NCI-H526 (cell line): ENCODE measurements around the gene PHF14.

Experiments
- DNase-seq, 2 experiments: peaks; one replicate each; lab custom pipeline; 2025; lab: John Stamatoyannopoulos, UW

The PHF14 gene

DNA sequence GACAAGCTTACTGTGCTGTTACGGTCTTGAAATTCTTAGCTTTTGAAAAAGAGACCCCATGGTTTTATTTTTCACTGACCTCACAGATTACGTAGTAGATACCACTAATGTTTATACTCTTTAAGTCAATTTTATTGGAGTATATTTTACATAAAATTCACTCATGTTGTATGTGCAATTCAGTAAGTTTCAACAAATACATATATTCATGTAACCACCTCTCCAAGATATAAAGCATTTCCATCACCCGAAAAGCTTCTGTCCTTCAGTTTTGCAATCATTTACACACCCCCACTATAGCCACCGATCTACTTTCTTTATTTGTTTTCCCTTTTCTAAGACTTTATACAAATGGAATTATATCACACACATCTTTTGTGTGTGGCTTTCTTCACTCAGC, 199.2 kb downstream of the PHF14 start:
- DNase-seq: no peak

DNA sequence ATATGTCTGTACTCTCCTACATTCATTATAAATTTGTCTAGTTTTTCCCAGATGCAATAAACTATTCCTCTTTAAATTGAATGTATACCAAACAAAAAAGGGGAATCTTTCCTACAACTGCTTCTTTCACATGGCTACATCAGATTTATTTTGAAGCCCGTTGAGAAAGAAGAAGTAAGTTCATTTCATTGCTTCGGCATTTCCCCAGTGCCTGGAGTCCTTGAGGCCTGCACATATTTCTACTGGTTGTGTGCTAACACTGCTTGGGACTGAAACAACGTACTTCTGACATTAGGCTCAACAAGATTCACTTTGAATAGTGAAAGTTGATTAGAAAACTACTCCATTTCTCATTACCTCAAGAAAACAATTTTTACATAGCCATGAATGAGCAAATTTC, 201.7 kb downstream of the PHF14 start:
- DNase-seq: no peak

DNA sequence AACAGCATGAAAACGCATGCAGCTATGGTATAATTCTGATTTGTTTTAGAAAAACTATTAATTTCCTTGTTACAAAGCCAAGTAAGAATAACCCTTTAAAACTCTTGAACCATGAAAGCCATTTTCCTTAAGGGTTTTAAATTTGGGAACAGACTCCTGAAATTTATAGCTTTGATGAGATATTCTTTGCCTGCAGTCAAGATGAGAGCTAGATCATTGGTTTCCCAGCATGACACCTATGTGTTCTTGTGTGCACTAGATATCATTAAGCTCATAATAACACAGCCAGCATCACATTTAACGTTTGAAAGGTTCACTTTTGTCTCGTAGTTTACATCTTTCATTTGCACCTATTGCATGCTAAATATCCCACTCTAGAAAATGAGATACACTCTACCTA, 202.2 kb downstream of the PHF14 start:
- DNase-seq: no peak

DNA sequence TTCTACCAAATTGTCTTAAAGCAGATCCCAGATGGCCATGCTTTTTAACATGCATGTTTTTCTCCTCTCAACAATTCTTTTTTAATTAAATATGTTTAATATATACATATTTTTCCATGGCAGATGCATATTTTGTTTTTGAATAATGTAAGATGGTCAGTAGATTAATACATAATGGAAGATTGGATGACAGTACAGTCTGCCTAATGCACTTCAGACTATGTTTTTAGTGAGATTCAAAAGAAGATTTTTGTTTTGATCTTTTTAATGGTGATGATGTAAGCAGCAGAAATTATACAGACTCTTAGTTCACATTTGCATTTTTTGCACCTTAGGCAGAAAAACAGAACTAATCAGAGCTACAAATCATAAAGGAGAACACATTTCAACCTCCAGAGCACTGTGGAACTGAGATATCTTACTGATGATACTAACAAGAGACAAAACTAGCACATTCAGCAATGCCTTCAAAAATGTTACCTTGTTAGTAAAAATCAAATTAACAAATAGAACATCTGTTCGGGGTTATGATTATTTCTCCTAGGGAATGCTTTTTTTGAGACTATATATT, 203.4 kb downstream of the PHF14 start:
- DNase-seq: no peak

DNA sequence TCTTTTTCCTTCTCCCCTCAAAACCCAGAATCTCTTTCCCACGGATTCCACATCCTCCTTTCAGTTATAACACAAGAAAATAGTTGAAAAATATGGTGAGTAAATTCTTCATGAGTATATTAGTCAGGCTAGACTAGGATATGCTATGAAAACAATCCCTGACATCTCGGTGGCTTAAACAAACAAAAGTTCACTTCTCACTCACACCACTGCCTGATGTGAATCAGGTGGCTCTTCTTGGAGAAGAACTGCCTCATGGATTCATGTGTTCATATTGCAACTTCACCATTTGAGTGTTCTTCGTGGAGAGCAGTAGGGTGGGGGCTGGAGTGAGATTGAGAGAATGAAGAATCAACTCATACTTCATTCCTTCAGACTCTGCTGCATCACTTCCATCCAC, 204.1 kb downstream of the PHF14 start:
- DNase-seq: no peak

DNA sequence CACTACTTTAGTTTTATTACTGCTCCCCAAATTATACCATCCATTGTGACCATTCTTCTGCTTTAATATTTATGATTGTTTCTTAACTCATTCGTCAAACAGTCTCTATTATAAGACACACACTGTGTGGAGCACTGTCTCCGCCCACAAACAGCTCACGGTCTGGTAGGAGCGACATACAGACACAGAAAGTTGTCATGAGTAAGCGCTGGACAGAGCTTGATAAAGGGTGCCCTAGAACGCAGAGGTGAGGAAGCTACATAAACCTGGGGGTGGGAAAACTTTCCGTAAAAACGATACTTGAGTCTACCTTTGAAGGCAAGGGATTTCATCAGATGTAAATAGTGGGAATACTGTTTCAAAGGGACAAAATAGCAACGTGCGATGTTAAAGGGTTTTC, 207.9 kb downstream of the PHF14 start:
- DNase-seq: no peak

DNA sequence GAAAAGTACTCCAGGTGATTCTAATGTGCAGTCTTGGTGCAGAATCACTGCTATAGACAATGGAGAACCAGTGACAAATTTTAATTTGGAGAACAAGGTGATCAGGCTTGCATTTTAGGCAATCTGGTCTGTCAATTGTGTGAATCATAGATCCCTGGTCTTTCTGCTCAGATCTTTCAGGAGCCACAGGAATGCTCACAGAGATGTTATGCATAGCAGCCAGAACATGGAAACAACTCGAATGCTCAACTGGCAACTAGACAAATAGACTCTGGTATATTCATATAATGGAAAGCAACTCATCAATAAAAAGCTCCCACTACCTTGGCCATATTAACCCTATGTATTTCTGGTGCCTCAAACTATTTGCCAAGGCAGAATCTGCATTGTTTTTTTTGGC, 209.1 kb downstream of the PHF14 start:
- DNase-seq: no peak

DNA sequence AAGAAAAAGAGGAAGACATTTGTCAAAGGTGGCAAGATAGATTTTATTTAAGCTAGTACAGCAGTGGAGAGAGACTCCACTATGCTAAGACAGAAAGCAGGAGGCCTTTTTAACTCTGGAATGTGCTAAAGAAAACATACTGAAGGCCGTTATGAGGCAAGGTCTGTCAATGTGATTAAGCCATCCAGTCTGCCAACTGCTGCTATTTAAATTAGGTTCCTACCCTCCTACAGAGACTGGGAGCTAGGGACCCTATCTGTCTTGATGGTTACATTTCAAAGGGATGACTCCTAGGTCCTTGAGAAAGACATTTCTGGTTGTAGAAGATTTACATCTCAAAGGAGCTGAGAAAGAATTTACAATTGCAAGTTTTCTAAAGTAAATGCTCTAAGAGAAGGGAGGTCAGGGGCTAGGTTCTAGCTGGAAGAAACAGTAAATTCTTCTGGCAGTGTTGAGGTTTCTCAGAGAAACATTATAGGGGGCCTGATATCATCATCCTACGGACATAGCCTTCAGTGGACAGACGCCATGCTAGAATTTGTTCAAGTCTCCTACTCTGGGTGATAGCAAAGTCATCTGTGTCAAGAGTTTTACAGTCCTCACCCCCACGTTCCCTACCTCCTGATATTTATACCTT, 211.6 kb downstream of the PHF14 start:
- DNase-seq: no peak

DNA sequence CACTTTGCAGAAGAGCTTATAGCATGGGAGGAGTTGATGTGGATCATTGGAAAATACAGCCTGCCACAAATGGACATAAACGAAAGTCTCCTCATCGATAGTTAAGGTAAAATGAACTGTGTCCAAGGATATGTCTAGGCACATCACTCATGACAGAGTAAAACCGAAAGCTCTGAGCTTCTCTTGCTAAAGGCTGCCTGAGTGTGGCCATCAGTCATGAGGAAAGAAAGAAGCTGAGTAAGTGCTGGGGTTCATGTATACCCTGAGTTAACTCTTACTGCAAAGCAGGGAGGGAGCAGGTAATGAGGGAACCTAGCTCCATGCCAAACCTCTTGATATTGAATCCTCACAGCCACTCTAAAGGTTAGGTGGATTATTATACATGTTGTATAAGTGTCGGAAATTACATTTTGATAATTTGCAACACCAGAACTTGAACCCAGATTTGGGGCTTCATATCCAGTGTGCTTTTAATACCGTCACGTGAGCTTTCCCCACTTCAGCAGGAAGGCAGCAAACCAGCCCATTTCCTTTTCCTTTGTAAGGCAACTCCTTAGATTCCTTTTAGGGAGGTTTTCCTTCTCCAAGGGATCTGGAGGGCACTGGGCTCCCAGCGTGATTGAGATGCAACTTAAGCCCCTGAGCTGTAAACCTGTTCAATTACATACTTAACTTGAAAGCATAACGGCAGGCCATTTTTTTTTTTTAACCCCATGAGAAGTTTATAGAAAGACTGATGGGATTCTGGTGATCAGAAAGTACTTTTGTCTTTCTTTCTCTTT, 215.0 kb downstream of the PHF14 start:
- no peak for DNase-seq

DNA sequence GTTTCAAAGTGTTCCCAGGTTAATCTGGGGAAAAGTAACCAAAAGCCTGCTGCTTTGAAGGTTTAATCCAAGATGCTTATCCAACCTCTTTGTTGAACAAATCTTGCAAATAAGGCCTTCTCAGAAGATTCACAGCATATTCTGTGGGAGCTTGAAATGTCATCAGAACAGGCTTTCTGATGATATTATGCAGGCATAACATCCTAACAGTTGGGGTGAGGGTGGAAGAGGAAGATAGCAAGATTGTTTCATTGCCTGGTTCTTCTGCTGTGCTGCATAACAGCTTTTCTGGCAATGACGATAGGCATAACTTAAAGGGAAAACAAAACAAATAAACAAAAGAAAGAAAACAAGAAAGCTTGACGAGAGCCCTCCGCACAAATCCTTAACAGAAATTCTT, 217.4 kb downstream of the PHF14 start:
- DNase-seq: no peak

DNA sequence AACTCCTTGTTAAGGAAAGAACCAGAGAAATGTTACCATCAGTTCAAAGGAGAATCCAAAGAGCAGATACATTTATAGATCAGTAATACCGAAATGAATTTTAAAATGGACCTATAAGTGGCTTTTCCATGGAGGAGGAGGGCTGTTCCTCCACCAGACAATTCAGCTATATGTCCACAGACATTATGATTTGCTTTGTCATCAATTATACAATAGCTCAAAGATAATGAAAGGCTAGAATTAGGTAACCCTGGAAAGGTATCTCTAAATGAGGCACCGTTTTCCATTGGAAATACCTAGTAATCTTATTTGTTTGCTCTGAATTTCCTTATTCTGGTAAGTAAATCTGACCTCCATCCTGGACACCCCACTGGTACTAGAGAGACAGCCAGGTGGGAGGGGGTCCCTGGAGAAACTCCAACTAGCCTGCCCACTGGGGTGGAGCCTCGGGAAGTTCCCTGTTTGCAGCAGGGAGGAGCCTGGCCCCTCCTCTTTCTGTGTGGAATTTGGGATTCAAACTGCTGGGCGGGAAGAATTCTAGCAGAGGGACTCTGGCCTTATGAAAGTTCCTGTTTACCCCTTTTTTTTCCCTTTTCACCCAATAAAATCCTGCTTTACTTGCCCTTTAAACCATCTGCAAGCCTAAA, 218.0 kb downstream of the PHF14 start:
- no peak for DNase-seq

DNA sequence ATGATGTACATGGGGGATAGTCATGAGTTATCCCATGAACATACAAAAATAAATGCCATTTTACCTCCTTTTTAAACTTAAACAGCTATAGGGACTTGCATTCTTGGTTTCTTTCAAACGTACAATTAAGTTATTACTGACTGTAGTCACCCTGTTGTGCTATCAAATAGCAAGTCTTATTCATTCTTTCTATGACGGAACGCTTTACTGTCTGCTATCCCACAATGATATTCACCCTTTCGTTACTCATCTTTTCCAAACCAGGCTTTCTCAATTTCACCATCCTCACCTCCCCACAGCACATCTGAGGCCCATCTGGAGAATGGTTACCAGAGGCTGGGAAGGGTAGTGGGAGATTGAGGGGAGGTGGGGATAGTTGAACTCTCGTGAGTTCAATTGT, 218.8 kb downstream of the PHF14 start:
- no peak for DNase-seq

DNA sequence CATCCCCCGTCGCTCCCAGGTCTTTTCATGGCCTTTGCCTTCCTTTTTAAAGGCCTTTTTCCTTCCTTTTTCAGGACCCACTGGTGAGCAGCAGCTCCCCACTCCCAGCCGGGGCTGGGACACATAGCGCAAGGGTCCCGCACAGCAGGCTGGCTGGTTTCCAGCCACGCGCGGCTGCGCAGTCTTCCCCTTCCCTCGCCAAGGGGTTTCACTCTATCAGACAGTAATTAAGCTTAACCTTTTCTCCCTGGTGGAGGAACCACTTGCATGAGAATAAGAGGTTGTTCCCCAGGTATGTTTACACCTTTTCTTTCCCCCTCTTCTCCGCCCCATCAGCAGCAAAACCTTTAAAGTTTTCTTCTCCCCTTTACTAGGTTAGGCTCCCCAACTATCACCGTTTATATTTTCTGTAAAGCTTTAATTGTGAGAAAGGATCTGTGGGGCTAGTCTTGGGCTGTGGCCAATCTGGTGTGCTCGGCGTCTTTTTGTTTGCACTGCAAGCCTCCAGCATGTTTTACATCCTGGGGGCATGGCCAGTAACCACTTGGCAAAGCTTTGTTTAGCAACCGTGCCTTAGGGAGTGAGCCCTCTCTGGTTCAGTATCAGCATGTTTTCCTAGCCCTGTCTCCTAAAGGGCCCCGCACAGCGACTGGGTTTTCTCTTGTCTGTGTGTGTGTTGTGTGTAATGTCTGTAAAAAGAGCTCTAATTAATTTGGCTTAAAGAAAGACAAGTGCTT, 219.6 kb downstream of the PHF14 start:
- no peak for DNase-seq

DNA sequence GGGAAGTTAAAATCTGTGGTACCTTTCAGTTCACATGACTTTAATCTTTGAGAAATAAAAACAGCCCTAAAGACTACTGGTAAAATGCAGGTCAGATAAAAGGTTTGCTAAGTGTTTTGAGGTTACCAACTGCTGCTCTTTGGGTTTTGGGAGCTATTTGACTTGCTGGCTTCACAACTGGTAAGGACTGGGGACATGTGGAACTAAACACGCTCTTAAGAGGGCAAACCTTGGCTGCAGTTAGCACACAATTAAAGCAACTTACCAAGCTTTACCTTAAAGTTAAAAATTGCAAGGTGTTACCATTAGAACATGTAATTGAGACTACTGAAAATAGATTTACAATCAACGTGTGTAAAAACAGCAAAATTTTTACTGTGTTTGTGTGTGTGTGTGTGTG, 220.2 kb downstream of the PHF14 start:
- no peak for DNase-seq

DNA sequence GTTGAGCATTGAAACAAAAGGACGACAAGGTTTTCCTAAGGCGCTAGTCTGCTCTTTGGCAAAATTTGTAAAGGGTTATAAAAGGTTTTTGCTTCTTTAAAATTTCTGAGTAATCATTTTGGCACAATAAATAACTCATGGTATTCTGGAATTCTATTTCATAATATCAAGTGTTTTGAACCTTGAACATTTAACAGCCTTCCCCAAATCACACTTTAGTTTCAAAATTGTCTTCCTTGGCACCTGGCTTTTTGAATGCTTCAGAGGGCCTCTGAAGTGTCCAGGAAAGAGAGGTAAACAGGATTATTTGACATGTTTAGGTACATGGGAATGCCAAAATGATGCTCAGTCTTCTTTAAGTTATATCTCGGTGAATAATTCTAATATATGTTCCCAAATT, 220.8 kb downstream of the PHF14 start:
- DNase-seq: no peak

DNA sequence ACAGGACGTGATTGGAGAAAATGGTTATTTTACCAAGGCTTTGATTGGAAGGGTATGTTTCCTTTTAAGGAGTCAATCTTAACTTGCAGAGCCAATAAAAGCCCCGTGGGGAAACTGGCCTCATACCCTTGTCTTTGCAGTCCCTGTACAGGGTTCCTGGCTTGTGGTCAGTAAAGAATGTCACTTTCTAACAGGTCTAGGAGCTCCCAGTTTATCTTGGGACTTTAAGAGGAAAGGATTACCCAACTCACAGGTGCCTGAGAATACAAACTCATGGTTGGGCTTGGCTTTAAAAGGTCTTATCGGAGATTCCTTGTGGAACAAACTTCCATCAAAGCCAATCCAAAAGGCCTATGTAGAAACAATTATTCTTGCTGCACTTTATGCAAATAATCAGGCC, 221.8 kb downstream of the PHF14 start:
- no peak for DNase-seq

DNA sequence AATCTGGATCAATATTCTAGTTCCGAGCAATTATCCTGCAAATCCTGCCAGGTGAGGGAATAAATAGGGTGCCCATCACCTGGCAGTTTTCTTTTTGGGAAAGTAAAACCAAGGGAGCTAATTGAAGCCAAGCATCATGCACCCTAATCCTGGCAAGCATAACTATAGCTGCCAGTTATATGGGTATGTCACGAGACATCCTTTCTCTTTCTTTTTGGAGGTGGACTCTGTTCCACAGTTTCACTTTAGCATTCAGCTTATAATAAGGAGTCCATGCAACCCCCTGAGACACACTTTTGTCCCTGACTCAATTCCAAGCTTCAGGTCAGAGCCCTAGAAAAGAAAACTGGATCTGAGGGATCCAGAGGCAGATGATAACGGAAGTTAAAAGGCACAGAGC, 222.5 kb downstream of the PHF14 start:
- DNase-seq: no peak

DNA sequence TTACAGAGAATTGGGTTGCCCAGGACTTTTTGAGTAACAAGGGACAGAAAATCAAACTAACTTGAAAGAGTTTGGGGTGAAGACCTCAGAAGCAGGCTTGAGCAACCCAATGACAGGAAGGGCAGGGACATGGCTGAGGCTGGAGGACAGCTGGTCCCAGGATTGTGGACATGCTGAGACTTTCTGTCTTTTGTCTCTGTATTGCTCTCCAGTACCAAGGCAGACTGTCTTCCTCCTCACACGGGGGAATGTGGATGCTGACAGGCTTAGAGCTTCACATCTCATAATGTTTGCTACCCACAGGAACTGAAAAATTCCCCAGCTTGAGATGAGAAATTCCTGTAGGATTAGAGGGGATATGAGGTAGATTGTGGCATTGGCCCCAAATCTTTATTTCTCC, 229.6 kb downstream of the PHF14 start:
- no peak for DNase-seq

DNA sequence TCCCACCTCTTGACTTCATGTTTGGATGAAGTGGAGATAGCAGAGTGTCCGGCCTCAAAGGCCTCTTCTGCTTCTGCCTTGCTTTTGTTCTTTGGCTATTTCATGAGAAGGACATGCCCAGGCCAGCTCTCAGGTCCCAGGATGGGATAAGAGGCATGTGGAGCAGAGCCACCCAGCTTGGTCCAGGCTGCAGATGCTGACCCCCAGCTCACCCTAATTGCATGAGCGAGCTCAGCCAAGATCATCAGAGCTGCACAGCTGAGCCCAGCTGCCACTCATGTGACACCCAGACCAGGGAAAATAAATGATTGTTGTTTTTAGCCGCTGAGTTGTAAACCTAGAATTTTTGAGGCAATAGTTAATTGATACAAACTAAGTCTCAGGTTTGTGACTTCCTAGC, 230.0 kb downstream of the PHF14 start:
- no peak for DNase-seq

DNA sequence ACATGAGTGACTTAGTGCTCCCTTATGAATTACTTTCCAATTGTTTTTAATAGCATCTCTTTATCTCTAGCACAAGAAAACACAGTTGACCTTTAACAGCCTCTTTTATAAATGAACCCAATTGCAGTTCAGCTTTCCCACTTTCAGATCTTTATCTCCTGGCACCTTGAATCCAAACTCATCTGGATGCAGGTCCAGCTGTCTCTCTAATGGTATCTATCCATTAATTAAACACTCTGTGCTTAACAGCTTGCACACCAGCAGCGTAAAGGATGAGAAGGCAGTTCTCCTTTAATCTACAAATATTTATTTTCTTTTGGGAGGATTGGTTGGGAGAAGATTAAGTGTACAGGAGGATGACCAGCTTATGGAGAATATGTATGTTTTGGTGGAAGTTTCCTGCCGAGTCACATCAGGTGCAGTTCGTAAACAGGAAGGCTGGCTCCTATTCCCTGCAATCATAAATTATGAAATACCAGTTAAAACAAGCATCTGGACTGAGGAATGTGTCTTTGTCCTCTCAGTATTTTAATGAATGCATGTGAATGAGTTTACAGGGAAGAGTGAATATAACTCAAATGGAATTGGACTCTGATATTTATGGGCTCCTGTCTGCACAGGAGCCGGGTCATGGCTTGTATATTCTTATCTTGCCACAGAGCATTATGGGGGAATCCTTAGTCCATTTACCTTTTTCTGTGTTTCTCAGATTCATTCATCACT, 232.7 kb downstream of the PHF14 start:
- no peak for DNase-seq

DNA sequence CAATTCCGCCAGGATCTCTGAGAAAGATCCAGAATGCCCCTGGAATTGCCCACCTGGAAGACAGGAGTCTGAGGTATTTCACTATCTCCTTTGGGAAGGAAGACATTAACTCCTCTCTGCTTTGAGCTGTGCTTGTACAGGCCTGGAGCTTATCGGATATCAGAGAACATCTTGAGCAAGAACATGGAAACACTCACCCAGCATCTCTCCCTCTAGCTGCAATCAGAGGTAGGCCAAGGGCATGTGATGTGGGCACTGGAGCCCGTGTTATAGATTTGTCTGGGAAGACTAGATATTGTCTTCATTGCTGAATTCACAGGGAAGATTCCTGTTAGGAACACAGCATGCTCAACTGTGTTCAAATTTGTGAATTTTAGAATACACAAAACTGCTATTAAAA, 233.9 kb downstream of the PHF14 start:
- no peak for DNase-seq
